H1 (cell line): ENCODE data around the gene GNG13. TPM values are rescaled to one million over a fixed set of nuclear protein-coding genes. Genes with fewer than 3 reads are reported as not detected.

Source experiments
- CTCF ChIA-PET: fragments of 300-600 bp; sonication (Branson Sonifier 250); formaldehyde crosslinking; loops from one replicate; lab custom pipeline; 2021; ENCODE audit not compliant: partially characterized antibody; lab: Charles Lee
- POLR2A ChIA-PET: fragments of 300-600 bp; sonication (Branson Sonifier 250); formaldehyde crosslinking; loops from one replicate; lab custom pipeline; 2021; ENCODE audit warnings: inconsistent platforms; ENCODE audit not compliant: partially characterized antibody; lab: Charles Lee
- DNase-seq, 2 experiments: peaks; one replicate each; pipeline versions ENCODE4 v3.0.0 to v3.0.0-alpha.2; 2010 to 2022; ENCODE audit warnings: low spot score in 2 of 2, low read depth in 1 of 2, mixed read lengths in 1 of 2
- FAIRE-seq: peaks from 2 replicates; lab custom pipeline; 2011; peaks lifted over from hg19 to GRCh38; lab: Jason Lieb, UNC
- H2AFZ ChIP-seq: 2 replicates; pipeline ENCODE4 v1.8.1; 2012; ENCODE audit warnings: low read length, inconsistent platforms
- H2AK5ac ChIP-seq: 2 replicates; pipeline ENCODE4 v1.6.1; 2013; ENCODE audit warnings: low read depth, low read length
- H2BK120ac ChIP-seq: replicated peaks from 2 replicates; pipeline ENCODE3; 2013; ENCODE audit warnings: low read depth, low read length, inconsistent platforms
- H2BK12ac ChIP-seq: 2 replicates; pipeline ENCODE4 v1.6.1; 2013; ENCODE audit warnings: low read depth, low read length
- H2BK15ac ChIP-seq: 2 replicates; pipeline ENCODE4 v1.6.1; 2013; ENCODE audit warnings: low read length
- H2BK20ac ChIP-seq: 2 replicates; pipeline ENCODE4 v1.6.1; 2013; ENCODE audit warnings: low read length
- H2BK5ac ChIP-seq: 2 replicates; pipeline ENCODE4 v1.6.1; 2013; ENCODE audit warnings: low read depth, low read length
- H3K14ac ChIP-seq: 2 replicates; pipeline ENCODE4 v1.6.1; 2013; ENCODE audit warnings: inconsistent platforms; ENCODE audit not compliant: insufficient read length
- H3K18ac ChIP-seq: 2 replicates; pipeline ENCODE4 v1.6.1; 2013; ENCODE audit warnings: low read length; ENCODE audit errors: extremely low read depth
- H3K23ac ChIP-seq: 2 replicates; pipeline ENCODE4 v1.6.1; 2013; ENCODE audit warnings: inconsistent platforms; ENCODE audit not compliant: insufficient read length
- H3K23me2 ChIP-seq: 2 replicates; pipeline ENCODE4 v1.6.1; 2013; ENCODE audit warnings: low read depth, low read length
- H3K27ac ChIP-seq: 2 replicates; pipeline ENCODE4 v1.6.1; 2011; ENCODE audit warnings: low read depth, low read length, inconsistent platforms
- H3K27me3 ChIP-seq, 4 experiments: replicated peaks in 1 of 4; 1 replicate in 1 of 4; 2 replicates in 3 of 4; pipeline versions ENCODE4 v1.6.1 to v1.8.1; 2011 to 2013; ENCODE audit warnings: low read length in 3 of 4, mild to moderate bottlenecking in 3 of 4, inconsistent platforms in 2 of 4, mixed read lengths in 2 of 4, moderate library complexity in 1 of 4; ENCODE audit not compliant: control insufficient read depth in 3 of 4, insufficient read depth in 3 of 4; ENCODE audit errors: extremely low read depth in 1 of 4
- H3K36me3 ChIP-seq, 4 experiments: 2 replicates each; pipeline versions ENCODE4 v1.6.1 to v1.8.1; 2011 to 2013; ENCODE audit warnings: mild to moderate bottlenecking in 4 of 4, low read length in 3 of 4, moderate library complexity in 2 of 4, control low read depth in 1 of 4, inconsistent platforms in 1 of 4; ENCODE audit not compliant: insufficient read depth in 4 of 4, control insufficient read depth in 2 of 4
- H3K4ac ChIP-seq: replicated peaks from 2 replicates; pipeline ENCODE3; 2013; ENCODE audit warnings: low read length, low read depth, mixed read lengths, inconsistent platforms; ENCODE audit not compliant: insufficient read length
- H3K4me1 ChIP-seq, 4 experiments: replicated peaks in 1 of 4; 1 replicate in 1 of 4; 2 replicates in 3 of 4; pipeline versions ENCODE4 v1.6.1 to v1.8.1; 2011 to 2013; ENCODE audit warnings: low read length in 3 of 4, inconsistent platforms in 2 of 4, mixed read lengths in 1 of 4; ENCODE audit not compliant: insufficient read depth in 4 of 4, control insufficient read depth in 3 of 4
- H3K4me2 ChIP-seq, 2 experiments: 2 replicates each; pipeline versions ENCODE4 v1.6.1 to v1.8.1; 2011 to 2013; ENCODE audit warnings: low read depth in 2 of 2, low read length in 2 of 2, control low read depth in 1 of 2, inconsistent platforms in 1 of 2, mild to moderate bottlenecking in 1 of 2; ENCODE audit not compliant: insufficient read depth in 1 of 2
- H3K4me3 ChIP-seq, 4 experiments: fragments of 200-600, 300-600 bp in 1 of 4; sonication (generic), shearing (Covaris generic), sonication (Bioruptor Twin) in 1 of 4; 2 replicates each; pipeline versions ENCODE4 v1.5.1 to v1.8.1; 2011 to 2016; ENCODE audit warnings: low read length in 4 of 4, low read depth in 3 of 4, control low read depth in 2 of 4, inconsistent platforms in 2 of 4, mild to moderate bottlenecking in 2 of 4, mixed read lengths in 1 of 4, moderate library complexity in 1 of 4; ENCODE audit not compliant: insufficient read depth in 2 of 4; ENCODE audit errors: extremely low read depth in 1 of 4
- H3K56ac ChIP-seq: replicated peaks from 2 replicates; pipeline ENCODE3; 2013; ENCODE audit warnings: low read depth, mild to moderate bottlenecking, mixed read lengths, low read length, inconsistent platforms; ENCODE audit not compliant: insufficient read length
- H3K79me1 ChIP-seq: 2 replicates; pipeline ENCODE4 v1.6.1; 2013; ENCODE audit warnings: low read depth, low read length, control low read depth
- H3K79me2 ChIP-seq, 2 experiments: 2 replicates each; pipeline versions ENCODE4 v1.6.1 to v1.8.1; 2012 to 2013; ENCODE audit warnings: low read length in 2 of 2, mild to moderate bottlenecking in 2 of 2, inconsistent platforms in 1 of 2; ENCODE audit not compliant: insufficient read depth in 2 of 2, control insufficient read depth in 1 of 2
- H3K9ac ChIP-seq, 4 experiments: replicated peaks in 1 of 4; 1 replicate in 1 of 4; 2 replicates in 3 of 4; pipeline versions ENCODE4 v1.6.1 to v1.8.1; 2011 to 2013; ENCODE audit warnings: low read depth in 3 of 4, low read length in 3 of 4, control low read depth in 2 of 4, mild to moderate bottlenecking in 2 of 4, moderate library complexity in 2 of 4, inconsistent platforms in 1 of 4; ENCODE audit errors: extremely low read depth in 1 of 4
- H3K9me3 ChIP-seq, 2 experiments: 2 replicates each; pipeline versions ENCODE4 v1.6.1 to v1.8.1; 2012 to 2013; ENCODE audit warnings: mild to moderate bottlenecking in 2 of 2, moderate library complexity in 2 of 2, control low read depth in 1 of 2, inconsistent platforms in 1 of 2, low read depth in 1 of 2, low read length in 1 of 2, mixed read lengths in 1 of 2; ENCODE audit not compliant: insufficient read depth in 2 of 2
- H4K20me1 ChIP-seq, 2 experiments: replicated peaks in 1 of 2; 2 replicates each; pipeline versions ENCODE3 to v1.8.1; 2011 to 2013; ENCODE audit warnings: inconsistent platforms in 2 of 2, low read length in 2 of 2, mild to moderate bottlenecking in 1 of 2; ENCODE audit not compliant: insufficient read depth in 2 of 2, control insufficient read depth in 1 of 2
- H4K5ac ChIP-seq: 2 replicates; pipeline ENCODE4 v1.6.1; 2013; ENCODE audit warnings: low read length, low read depth, mixed read lengths, inconsistent platforms; ENCODE audit not compliant: insufficient read length
- H4K8ac ChIP-seq: 2 replicates; pipeline ENCODE4 v1.8.0; 2013; ENCODE audit warnings: mild to moderate bottlenecking, moderate library complexity, low read length, inconsistent platforms; ENCODE audit not compliant: insufficient read depth; ENCODE audit errors: extremely low read depth
- H4K91ac ChIP-seq: replicated peaks from 2 replicates; pipeline ENCODE3; 2013; ENCODE audit warnings: low read length, mixed read lengths, inconsistent platforms; ENCODE audit not compliant: insufficient read length
- CBX8 ChIP-seq: fragments of 300-800, 300-1000 bp; sonication (generic); IDR thresholded peaks from 2 replicates; pipeline ENCODE4 v1.7.1; 2016; ENCODE audit warnings: low read depth, low read length, borderline replicate concordance
- CTCF ChIP-seq, 3 experiments: IDR thresholded peaks; 1 replicate in 2 of 3; 2 replicates in 1 of 3; pipeline versions ENCODE4 v1.5.1 to v1.6.1; 2011; ENCODE audit warnings: low read length in 3 of 3, mild to moderate bottlenecking in 3 of 3, inconsistent platforms in 2 of 3, low read depth in 1 of 3, moderate library complexity in 1 of 3; ENCODE audit not compliant: insufficient read depth in 1 of 3; ENCODE audit errors: control extremely low read depth in 1 of 3
- E2F6 ChIP-seq: IDR thresholded peaks from 2 replicates; pipeline ENCODE4 v1.6.1; 2012; ENCODE audit warnings: inconsistent platforms
- EGR1 ChIP-seq: IDR thresholded peaks from 2 replicates; pipeline ENCODE4 v1.6.1; 2011; ENCODE audit warnings: low read depth, low read length, borderline replicate concordance
- JUND ChIP-seq: IDR thresholded peaks from 2 replicates; pipeline ENCODE4 v1.6.1; 2011; ENCODE audit warnings: mild to moderate bottlenecking, improper control_type of control experiment, low read length
- PHF8 ChIP-seq: fragments of 200-600 bp; sonication (generic); conservative IDR thresholded peaks from 2 replicates; pipeline ENCODE4 v1.7.1; 2012; ENCODE audit warnings: low read depth, mild to moderate bottlenecking, inconsistent platforms, low read length, moderate library complexity
- RBBP5 ChIP-seq: IDR thresholded peaks from 2 replicates; pipeline ENCODE4 v1.7.1; 2012; ENCODE audit warnings: low read depth, mild to moderate bottlenecking, inconsistent platforms, low read length, moderate library complexity, borderline replicate concordance
- SIX5 ChIP-seq: IDR thresholded peaks from 2 replicates; pipeline ENCODE4 v1.6.1; 2011; ENCODE audit warnings: mild to moderate bottlenecking, low read depth, low read length
- SP2 ChIP-seq: IDR thresholded peaks from 2 replicates; pipeline ENCODE4 v1.6.1; 2012; ENCODE audit warnings: mild to moderate bottlenecking, low read length, inconsistent platforms
- SP4 ChIP-seq: IDR thresholded peaks from 2 replicates; pipeline ENCODE4 v1.6.1; 2012; ENCODE audit warnings: low read length, inconsistent platforms
- TAF1 ChIP-seq: IDR thresholded peaks from 2 replicates; pipeline ENCODE4 v1.6.1; 2011; ENCODE audit warnings: mild to moderate bottlenecking, low read depth, low read length
- TEAD4 ChIP-seq: IDR thresholded peaks from 2 replicates; pipeline ENCODE4 v1.6.1; 2012; ENCODE audit warnings: low read depth, low read length, inconsistent platforms, mixed read lengths
- WGBS, 2 experiments: shearing (Covaris generic) in 1 of 2; methylation state at CpG; one replicate each; pipeline versions ENCODE4 v1.1.6 to v1.1.7; 2013 to 2015; ENCODE audit warnings: low lambda C conversion rate in 2 of 2, mixed read lengths in 2 of 2, inconsistent platforms in 1 of 2, low coverage in 1 of 2, missing lambda C conversion rate in 1 of 2; ENCODE audit not compliant: insufficient replicate concordance in 2 of 2, insufficient coverage in 1 of 2, insufficient read length in 1 of 2; ENCODE audit errors: extremely low coverage in 1 of 2, missing lambda C conversion rate in 1 of 2; 5-methylcytosine and 5-hydroxymethylcytosine counted together
- polyA plus RNA-seq, 7 experiments: library from polyadenylated mRNA; depleted of rRNA in 3 of 7; stranded (reverse) in 5 of 7; unstranded in 2 of 7; fragments of >200 nt in 5 of 7; fragments of 200-250 nt in 2 of 7; gene quantifications; 1 replicate in 5 of 7; 2 replicates in 1 of 7; 4 replicates in 1 of 7; pipeline versions ENCODE4 v1.2.1 to v1.2.3, GENCODE V29; 2011 to 2013; ENCODE audit warnings: missing spikeins in 2 of 7, mixed read lengths in 2 of 7
- total RNA-seq: library from RNA; stranded (reverse); fragmentation: NEBNext Ultra II Directional; extraction: Animal tissue kit (Norgen Biotek cat#: 25700); gene quantifications from 2 replicates; pipeline ENCODE4 v1.2.1, GENCODE V29; 2021

Gene GNG13
- total and polyA plus RNA-seq, 2 of the 8 experiments (the other 6 are each of a cell fraction or from before 2014, with no cell fraction given), result not detected

DNA sequence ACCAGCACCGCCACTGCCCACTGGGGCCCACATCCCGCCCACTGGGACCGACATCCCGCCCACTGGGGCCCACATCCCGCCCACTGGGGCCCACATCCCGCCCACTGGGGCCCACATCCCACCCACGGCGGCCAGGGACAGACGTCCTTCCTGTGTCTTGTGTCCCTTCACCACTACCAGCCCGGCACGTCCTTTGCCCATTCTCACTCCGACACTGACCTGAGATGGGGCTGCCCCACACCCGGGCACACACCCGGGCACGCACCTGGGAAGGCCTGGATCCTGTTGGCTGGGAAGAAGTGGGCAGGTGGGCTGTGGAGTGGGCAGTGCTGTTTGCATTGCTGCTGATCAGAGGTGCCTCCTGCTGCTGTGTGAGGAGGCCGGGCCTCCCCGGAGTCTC lies 28.4 kb upstream of the GNG13 start:
- Histone ChIP-seq H3K23me2 (no peaks in the 10 kb centered on the region), H4K91ac (no peak overlapping the region), H4K8ac (no peak overlapping the region), H2BK15ac (no peak overlapping the region), H2BK20ac (no peak overlapping the region), H3K56ac (no peak overlapping the region), H3K9ac (no peak overlapping the region), H3K4ac (no peak overlapping the region), H2BK5ac (no peak overlapping the region), H3K4me2 (no peak overlapping the region), H2BK12ac (no peak overlapping the region), H3K79me1 (no peaks in the 10 kb centered on the region), H4K5ac (no peak overlapping the region), H2AFZ (no peak overlapping the region), H2BK120ac (no peak overlapping the region), H3K36me3 (no peaks in the 10 kb centered on the region), H3K4me1 (peaks cover 0 to 6% (median 0%) of the 10 kb centered on the region in 4 experiments; a peak in 1 of 7 replicates), H3K27ac (no peak overlapping the region), H3K23ac (no peak overlapping the region), H2AK5ac (no peak overlapping the region), H3K18ac (no peak overlapping the region), H3K4me3 (no peak overlapping the region), H3K9me3 (peaks cover 0 to 46% of the 10 kb centered on the region in 2 experiments; a peak in 2 of 4 replicates), H3K27me3 (no peaks in the 10 kb centered on the region), H3K79me2 (no peaks in the 10 kb centered on the region), H3K14ac (no peak overlapping the region), H4K20me1 (peaks cover 0 to 3% of the 10 kb centered on the region in 2 experiments)
- FAIRE-seq, result no peak
- 89% methylated on average over 9 of the region's 17 CpGs; no CpG with 5 or more reads in 1 of the 2 experiments for WGBS, 2 experiments
- CTCF ChIA-PET, result interaction anchor here (1.2 kb wide), 1 partner anchor 228 kb away, joined by 3 read pairs; no protein-coding TSS in a partner anchor
- DNase-seq, result no peak
- POLR2A ChIA-PET, result no interaction called here
- TF ChIP-seq SIX5 (no peak), TEAD4 (no peak), RBBP5 (no peak), CTCF (IDR thresholded peaks at IDR 0.05; ENCODE audit: control extremely low read depth in 1 of 3, insufficient read depth in 1 of 3, low read depth in 1 of 3, low read length in 3 of 3) (no peak), EGR1 (no peak), E2F6 (no peak), SP2 (no peak), PHF8 (no peak), CBX8 (no peak), TAF1 (no peak), JUND (no peak), SP4 (no peak)
